A549 (cell line): ENCODE results near the gene CFAP298. TPM values are rescaled to one million over a fixed set of nuclear protein-coding genes. Genes with fewer than 3 reads are reported as not detected.

Source experiments
- ATAC-seq, 2 experiments: fragments of 200-7000 bp in 1 of 2; fragments of >200 bp in 1 of 2; cut with Nextera tagmentation in 1 of 2; cut with Tn5 transposase in 1 of 2; 3 replicates each; pipeline versions ENCODE4 v1.8.0 to v1.9.1; 2018 to 2020; ENCODE audit warnings: mild to moderate bottlenecking in 1 of 2, moderate library complexity in 1 of 2
- CTCF ChIA-PET: fragments of 300-600 bp; sonication (Branson Sonifier 250); formaldehyde crosslinking; extraction: SDS; loops from one replicate; lab custom pipeline; 2021; ENCODE audit warnings: antibody characterized with exemption, inconsistent platforms; lab: Yijun Ruan, JAX
- POLR2A ChIA-PET: fragments of 350-600 bp; formaldehyde crosslinking; extraction: SDS; loops from one replicate; lab custom pipeline; 2021; ENCODE audit warnings: antibody characterized with exemption, inconsistent platforms; lab: Yijun Ruan, JAX
- DNase-seq, 2 experiments: peaks; one replicate each; pipeline versions ENCODE4 v3.0.0 to v3.0.0-alpha.2; 2011 to 2016; ENCODE audit warnings: low read depth in 1 of 2, low spot score in 1 of 2
- FAIRE-seq: peaks from 2 replicates; lab custom pipeline; 2011; peaks lifted over from hg19 to GRCh38; lab: Jason Lieb, UNC
- H3K27ac ChIP-seq, 2 experiments: fragments of >200 bp; sonication (Bioruptor Twin); formaldehyde crosslinking; 3 replicates each; pipeline ENCODE4 v1.5.1; 2016 to 2017
- H3K4me1 ChIP-seq: fragments of >200 bp; sonication (Bioruptor Twin); formaldehyde crosslinking; 3 replicates; pipeline ENCODE4 v1.6.1; 2016
- H3K4me2 ChIP-seq: fragments of >200 bp; sonication (Bioruptor Twin); formaldehyde crosslinking; 3 replicates; pipeline ENCODE4 v1.6.1; 2016
- H3K4me3 ChIP-seq: fragments of >200 bp; sonication (Bioruptor Twin); formaldehyde crosslinking; 3 replicates; pipeline ENCODE4 v1.5.1; 2016
- H3K9me3 ChIP-seq: fragments of >200 bp; sonication (Bioruptor Twin); formaldehyde crosslinking; 3 replicates; pipeline ENCODE4 v1.6.1; 2016
- BCL3 ChIP-seq: fragments of >200 bp; sonication (Bioruptor Twin); formaldehyde crosslinking; IDR thresholded peaks from 3 replicates; pipeline ENCODE4 v1.6.1; 2016
- CEBPB ChIP-seq, 2 experiments: fragments of >200 bp in 1 of 2; sonication (Bioruptor Twin) in 1 of 2; formaldehyde crosslinking in 1 of 2; IDR thresholded peaks; 2 replicates each; pipeline ENCODE4 v1.6.1; 2012 to 2016
- CHD2 ChIP-seq: fragments of 150-350 bp; IDR thresholded peaks from 2 replicates; pipeline ENCODE4 v1.6.1; 2014; ENCODE audit warnings: low read length; ENCODE audit not compliant: partially characterized antibody
- CTCF ChIP-seq: fragments of >200 bp; sonication (Bioruptor Twin); formaldehyde crosslinking; IDR thresholded peaks from 3 replicates; pipeline ENCODE4 v1.5.1; 2016
- EHMT2 ChIP-seq: fragments of 200-600 bp; sonication (generic); IDR thresholded peaks from 2 replicates; pipeline ENCODE4 v1.6.1; 2016; ENCODE audit warnings: antibody characterized with exemption, low read depth, mild to moderate bottlenecking, moderate library complexity
- EP300 ChIP-seq, 2 experiments: fragments of >200 bp; sonication (Bioruptor Twin); formaldehyde crosslinking; IDR thresholded peaks; 2 replicates in 1 of 2; 3 replicates in 1 of 2; pipeline ENCODE4 v1.6.1; 2016 to 2017
- ESRRA ChIP-seq: fragments of 150-350 bp; IDR thresholded peaks from 2 replicates; pipeline ENCODE4 v1.6.1; 2014; ENCODE audit warnings: mild to moderate bottlenecking, low read length, borderline replicate concordance
- HEYL ChIP-seq: fragments of 250-450 bp; sonication (Bioruptor Pico); IDR thresholded peaks from 2 replicates; pipeline ENCODE4 v1.8.0; 2021; ENCODE audit warnings: mild to moderate bottlenecking, moderate library complexity
- HOXB13 ChIP-seq: fragments of 250-450 bp; sonication (Bioruptor Pico); IDR thresholded peaks from 2 replicates; pipeline ENCODE4 v1.5.0; 2020; ENCODE audit warnings: low read depth, mild to moderate bottlenecking, moderate library complexity
- MAZ ChIP-seq: fragments of 150-350 bp; IDR thresholded peaks from 2 replicates; pipeline ENCODE4 v1.6.1; 2014; ENCODE audit warnings: antibody characterized with exemption, low read depth, low read length, borderline replicate concordance
- NFE2L2 ChIP-seq: fragments of 150-350 bp; conservative IDR thresholded peaks from 2 replicates; pipeline ENCODE4 v1.6.1; 2014; ENCODE audit warnings: low read length
- RAD21 ChIP-seq, 2 experiments: fragments of >200 bp in 1 of 2; sonication (Bioruptor Twin) in 1 of 2; formaldehyde crosslinking in 1 of 2; IDR thresholded peaks in 1 of 2; conservative IDR thresholded peaks in 1 of 2; 2 replicates in 1 of 2; 3 replicates in 1 of 2; pipeline ENCODE4 v1.6.1; 2012 to 2018; ENCODE audit warnings: inconsistent platforms in 1 of 2
- RARB ChIP-seq: fragments of 250-450 bp; sonication (Bioruptor Pico); IDR thresholded peaks from 2 replicates; pipeline ENCODE4 v1.8.0; 2021; ENCODE audit warnings: mild to moderate bottlenecking, moderate library complexity
- RCOR1 ChIP-seq: fragments of 150-350 bp; IDR thresholded peaks from 2 replicates; pipeline ENCODE4 v1.6.1; 2014; ENCODE audit warnings: antibody characterized with exemption, low read length, low read depth
- SMC3 ChIP-seq: fragments of >200 bp; sonication (Bioruptor Twin); formaldehyde crosslinking; IDR thresholded peaks from 3 replicates; pipeline ENCODE4 v1.6.1; 2018; ENCODE audit warnings: inconsistent platforms
- TFCP2L1 ChIP-seq: fragments of 250-450 bp; sonication (Bioruptor Pico); IDR thresholded peaks from 2 replicates; pipeline ENCODE4 v1.5.0; 2021; ENCODE audit warnings: mild to moderate bottlenecking
- USF2 ChIP-seq: fragments of 450-650 bp; IDR thresholded peaks from 2 replicates; pipeline ENCODE4 v1.6.1; 2014; ENCODE audit warnings: antibody characterized with exemption
- ZC3H11A ChIP-seq: fragments of 450-650 bp; IDR thresholded peaks from 2 replicates; pipeline ENCODE4 v1.6.1; 2014; ENCODE audit warnings: antibody characterized with exemption, mild to moderate bottlenecking
- ZSCAN20 ChIP-seq: fragments of 250-450 bp; sonication (Bioruptor Pico); IDR thresholded peaks from 2 replicates; pipeline ENCODE4 v1.8.0; 2022; ENCODE audit warnings: mild to moderate bottlenecking, moderate library complexity
- WGBS: methylation state at CpG from one replicate; pipeline ENCODE4 v1.1.6; 2017; ENCODE audit errors: missing lambda C conversion rate; 5-methylcytosine and 5-hydroxymethylcytosine counted together
- polyA plus RNA-seq, 4 experiments: library from polyadenylated mRNA; depleted of rRNA in 3 of 4; stranded (reverse); fragments of >200 nt; fragmentation: RNase III in 1 of 4; extraction: RNeasy Plus Mini Kit Qiagen cat#74134 plus additional on column Dnase treatment in 1 of 4; gene quantifications; 2 replicates in 3 of 4; 3 replicates in 1 of 4; pipeline ENCODE4 v1.2.3, GENCODE V29; 2011 to 2017

The CFAP298 gene
- polyA plus RNA-seq, 2 of the 4 experiments (the other 2 are of a cell fraction), result 35.6 to 42.3 TPM

GRCh38 chr21:32653326-32653901, 41.2 kb upstream of the CFAP298 start:
- TF ChIP-seq ZSCAN20 (no peak), ESRRA (no peak), CEBPB (IDR thresholded peaks at IDR 0.05) (no peak), SMC3 (peak; percentile 35; the same call in 1 of the 3 replicates), RAD21 (conservative IDR thresholded peaks at IDR 0.05 in 1 of 2, IDR thresholded peaks at IDR 0.05 in 1 of 2) (peak; percentile 56 to 63), CTCF (peak; percentile 55), RCOR1 (no peak)
- FAIRE-seq (no peak), DNase-seq (peak; percentile 9 to 19), ATAC-seq (peak; percentile 74 to 80; a peak in 4 of 6 replicates)
- Histone ChIP-seq H3K27ac (no peak overlapping the region), H3K4me2 (no peak overlapping the region), H3K4me3 (no peak overlapping the region), H3K4me1 (no peaks in the 10 kb centered on the region), H3K9me3 (no peaks in the 10 kb centered on the region)
- ChIA-PET POLR2A (no interaction called here), CTCF (interaction anchor here (0.5 to 1.4 kb wide), 7 partner anchors 9 to 884 kb away, joined by 3 to 5 read pairs (median 4); no protein-coding TSS in a partner anchor)
- WGBS, result 73% methylated on average over 2 of the region's 2 CpGs

- Histone ChIP-seq H3K9me3 (no peaks in the 10 kb centered on the region), H3K4me2 (no peak overlapping the region), H3K4me1 (no peaks in the 10 kb centered on the region), H3K27ac (no peak overlapping the region), H3K4me3 (no peak overlapping the region)
- CTCF ChIA-PET, result no interaction called here
- DNase-seq (no peak), ATAC-seq (no peak), FAIRE-seq (no peak)
- no peak for TF ChIP-seq BCL3
- no peak for TF ChIP-seq USF2
- no peak for TF ChIP-seq MAZ
- POLR2A ChIA-PET, result no interaction called here
Observed at GRCh38 chr21:32648165-32648564, 36.0 kb upstream of the CFAP298 start.

- Histone ChIP-seq H3K4me3 (no peak overlapping the region), H3K27ac (no peak overlapping the region), H3K9me3 (no peaks in the 10 kb centered on the region), H3K4me2 (no peak overlapping the region), H3K4me1 (no peaks in the 10 kb centered on the region)
- ChIA-PET POLR2A (no interaction called here), CTCF (interaction anchor here (1.3 kb wide), 1 partner anchor 83 kb away, joined by 3 read pairs; no protein-coding TSS in a partner anchor)
- FAIRE-seq (no peak), ATAC-seq (no peak), DNase-seq (no peak)
- 91% methylated on average over 19 of the region's 19 CpGs for WGBS
- TF ChIP-seq HOXB13 (CRISPR knock-in tag) (no peak), ZSCAN20 (no peak), TFCP2L1 (no peak), RARB (CRISPR knock-in tag) (no peak), EHMT2 (no peak), EP300 (IDR thresholded peaks at IDR 0.05) (no peak), BCL3 (no peak), ESRRA (no peak), ZC3H11A (no peak), NFE2L2 (no peak), HEYL (CRISPR knock-in tag) (no peak), CHD2 (no peak), RCOR1 (no peak)
Observed at GRCh38 chr21:32645261-32646182, 33.3 kb upstream of the CFAP298 start.
